ENCODE results near the gene RCAN2. TPM values are rescaled to one million over a fixed set of nuclear protein-coding genes. Genes with fewer than 3 reads are reported as not detected.

Gene RCAN2
- total RNA-seq, 1 donor from 2014 or later: 11.7 TPM

DNA sequence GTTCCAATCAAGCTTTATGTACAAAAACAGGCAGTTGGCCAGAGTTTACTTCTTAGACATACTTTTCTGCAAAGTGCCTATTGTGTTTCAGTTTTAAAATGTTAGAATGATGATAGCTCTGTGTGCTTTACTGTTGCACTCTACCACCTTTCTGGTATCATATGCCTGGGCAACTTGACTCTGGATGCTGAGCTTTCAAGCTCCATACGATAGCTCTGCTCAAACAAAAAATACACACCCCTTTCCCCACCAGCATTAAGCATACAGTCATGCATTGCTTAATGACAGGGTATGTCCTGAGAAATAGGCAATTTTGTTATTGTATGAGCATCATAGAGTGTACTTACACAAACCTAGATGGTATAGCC, 123.1 kb downstream of the RCAN2 start:
- H3K4me1 ChIP-seq: no peaks in the 10 kb centered on the region
- ATAC-seq (no peak), DNase-seq (no peak)
- TF ChIP-seq, protein P1, sequence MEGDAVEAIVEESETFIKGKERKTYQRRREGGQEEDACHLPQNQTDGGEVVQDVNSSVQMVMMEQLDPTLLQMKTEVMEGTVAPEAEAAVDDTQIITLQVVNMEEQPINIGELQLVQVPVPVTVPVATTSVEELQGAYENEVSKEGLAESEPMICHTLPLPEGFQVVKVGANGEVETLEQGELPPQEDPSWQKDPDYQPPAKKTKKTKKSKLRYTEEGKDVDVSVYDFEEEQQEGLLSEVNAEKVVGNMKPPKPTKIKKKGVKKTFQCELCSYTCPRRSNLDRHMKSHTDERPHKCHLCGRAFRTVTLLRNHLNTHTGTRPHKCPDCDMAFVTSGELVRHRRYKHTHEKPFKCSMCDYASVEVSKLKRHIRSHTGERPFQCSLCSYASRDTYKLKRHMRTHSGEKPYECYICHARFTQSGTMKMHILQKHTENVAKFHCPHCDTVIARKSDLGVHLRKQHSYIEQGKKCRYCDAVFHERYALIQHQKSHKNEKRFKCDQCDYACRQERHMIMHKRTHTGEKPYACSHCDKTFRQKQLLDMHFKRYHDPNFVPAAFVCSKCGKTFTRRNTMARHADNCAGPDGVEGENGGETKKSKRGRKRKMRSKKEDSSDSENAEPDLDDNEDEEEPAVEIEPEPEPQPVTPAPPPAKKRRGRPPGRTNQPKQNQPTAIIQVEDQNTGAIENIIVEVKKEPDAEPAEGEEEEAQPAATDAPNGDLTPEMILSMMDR (IDR thresholded peaks at IDR 0.05): no peak
- H3K27me3 ChIP-seq: no peaks in the 10 kb centered on the region
- no peak overlapping the region for H3K4me3 ChIP-seq
- H3K27ac ChIP-seq: no peak overlapping the region
- intact Hi-C loops (cut with DNase I): no loop called here
- H3K36me3 ChIP-seq: no peaks in the 10 kb centered on the region
- no peaks in the 10 kb centered on the region for H3K9me3 ChIP-seq

DNA sequence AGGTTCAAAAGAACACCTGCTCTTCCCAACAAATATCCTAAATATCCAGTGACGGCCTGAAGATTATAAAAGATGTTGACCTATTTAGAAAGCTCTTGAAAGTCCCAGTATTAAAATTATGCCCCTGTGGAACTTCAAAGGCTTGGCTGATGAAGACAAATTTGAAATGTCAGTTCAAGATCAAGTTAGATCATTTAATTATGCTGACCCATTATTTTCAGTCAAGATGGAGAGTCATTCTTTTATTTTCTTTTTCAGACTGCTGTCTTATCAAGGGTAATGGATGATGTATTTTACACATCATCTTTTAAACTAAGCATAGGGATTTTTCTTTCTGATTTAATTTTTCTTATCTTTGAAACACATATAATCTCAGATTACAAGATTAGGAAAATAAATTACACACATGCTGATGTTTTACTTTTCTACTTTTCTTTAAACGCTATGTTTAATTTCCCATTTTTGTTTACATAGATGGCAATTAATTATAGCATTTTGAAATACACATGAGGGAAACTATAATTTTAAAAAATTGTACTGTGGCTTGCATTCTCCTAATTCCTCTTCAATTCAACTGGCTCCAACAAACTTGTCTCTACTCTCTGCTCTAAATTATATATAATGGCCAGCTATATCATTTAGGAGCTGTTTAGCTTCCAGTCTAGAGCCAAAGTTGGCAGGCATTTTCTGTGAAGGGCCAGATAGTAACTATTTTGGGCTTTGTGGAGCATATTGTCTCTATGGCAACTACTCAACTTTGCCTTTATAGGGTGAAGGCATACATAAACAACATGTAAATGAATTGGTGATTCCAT, 123.7 kb downstream of the RCAN2 start:
- Histone ChIP-seq H3K27me3 (no peaks in the 10 kb centered on the region), H3K27ac (no peak overlapping the region), H3K4me3 (no peak overlapping the region), H3K36me3 (no peaks in the 10 kb centered on the region), H3K9me3 (no peaks in the 10 kb centered on the region), H3K4me1 (no peaks in the 10 kb centered on the region)
- TF ChIP-seq, protein P1 (IDR thresholded peaks at IDR 0.05): no peak
- intact Hi-C loops (cut with DNase I): no loop called here
- DNase-seq: no peak
- ATAC-seq: no peak

DNA sequence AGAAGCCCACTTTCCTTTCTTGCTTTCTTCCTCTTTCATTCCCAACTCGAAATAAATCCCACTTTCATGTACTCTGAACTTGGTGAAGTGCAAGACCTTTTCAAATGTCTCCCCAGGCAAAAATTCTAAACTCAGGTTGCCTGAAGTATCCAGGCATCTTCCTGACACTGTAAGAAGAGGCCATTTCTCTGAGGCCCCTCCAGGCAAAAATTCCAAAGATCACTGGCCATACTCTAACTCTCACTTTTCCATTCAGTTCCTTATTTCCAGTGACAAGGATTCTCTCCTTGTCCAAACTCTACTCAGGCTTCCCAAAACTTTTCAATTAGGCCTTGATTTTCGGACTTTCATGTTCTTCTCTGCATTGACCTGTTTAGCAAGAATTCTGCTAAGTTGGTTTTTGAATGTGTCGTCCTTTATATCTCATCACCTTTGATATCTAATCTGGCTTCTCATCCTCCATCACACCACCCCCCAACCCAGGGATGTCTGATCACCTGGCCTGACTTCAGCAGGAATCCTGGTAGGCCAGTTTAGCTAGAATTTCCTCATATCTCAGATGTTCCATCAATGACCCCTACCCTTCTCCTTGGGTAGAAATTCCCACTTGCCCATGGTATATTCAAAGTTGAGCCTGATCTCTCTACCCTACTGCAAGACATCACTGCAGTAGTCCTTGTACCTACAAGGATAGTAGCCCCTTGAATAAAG, 124.9 kb downstream of the RCAN2 start:
- no peak overlapping the region for H3K27ac ChIP-seq
- H3K27me3 ChIP-seq: no peaks in the 10 kb centered on the region
- H3K4me1 ChIP-seq: no peaks in the 10 kb centered on the region
- TF ChIP-seq, protein P1 (IDR thresholded peaks at IDR 0.05): no peak
- no peak for DNase-seq
- no peaks in the 10 kb centered on the region for H3K9me3 ChIP-seq
- no peak overlapping the region for H3K4me3 ChIP-seq
- H3K36me3 ChIP-seq: no peaks in the 10 kb centered on the region
- intact Hi-C loops (cut with DNase I): no loop called here
- ATAC-seq: no peak

DNA sequence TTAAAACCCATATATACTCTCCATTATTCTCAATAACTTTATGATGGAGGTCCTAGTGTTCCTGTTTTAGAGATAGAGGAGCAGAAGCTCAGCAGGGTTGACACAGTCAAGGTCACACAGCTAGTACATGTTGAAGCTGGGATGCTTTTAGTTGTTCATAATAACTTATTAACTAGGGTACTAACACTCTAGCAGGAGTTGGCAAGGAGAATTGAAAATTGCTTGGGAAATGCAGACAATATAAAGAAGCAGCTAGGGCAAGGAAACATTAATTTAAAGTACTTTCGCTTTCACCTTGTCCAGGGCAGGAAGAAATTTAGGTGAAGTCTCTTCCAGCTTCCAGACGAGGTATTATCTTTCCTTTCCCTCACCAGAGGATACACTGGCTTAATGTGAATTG, 133.7 kb downstream of the RCAN2 start:
- no peak for DNase-seq

DNA sequence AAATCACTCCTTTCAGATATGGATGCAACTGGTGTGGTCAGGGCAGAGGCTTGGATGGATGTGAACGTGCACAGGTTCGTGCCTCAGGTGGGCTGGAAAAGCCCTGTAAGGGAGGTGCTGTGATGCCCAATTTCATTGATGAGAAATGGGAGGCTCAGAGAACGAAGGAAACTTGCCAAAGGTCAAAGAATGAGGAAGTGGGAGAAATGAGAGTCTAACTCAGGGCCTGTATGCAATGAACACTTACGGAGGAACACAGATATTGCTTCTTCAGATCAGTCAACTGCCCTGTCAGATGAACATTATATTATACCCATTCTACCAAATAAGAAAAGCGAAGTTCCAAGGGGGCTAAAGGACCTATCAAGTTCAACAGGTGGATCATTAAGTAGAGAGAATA, 134.7 kb downstream of the RCAN2 start:
- H3K4me1 ChIP-seq: peaks cover 5% of the 10 kb centered on the region
- no peak overlapping the region for H3K27ac ChIP-seq
- no peaks in the 10 kb centered on the region for H3K9me3 ChIP-seq
- TF ChIP-seq, protein P1 (IDR thresholded peaks at IDR 0.05): no peak
- no peaks in the 10 kb centered on the region for H3K27me3 ChIP-seq
- H3K36me3 ChIP-seq: no peaks in the 10 kb centered on the region
- no peak for DNase-seq
- peak; percentile 27 for ATAC-seq
- intact Hi-C loops (cut with DNase I): no loop called here
- H3K4me3 ChIP-seq: no peak overlapping the region

More for the DNA sequence above, 133.7 kb downstream of the RCAN2 start:
- Histone ChIP-seq H3K27me3 (no peaks in the 10 kb centered on the region), H3K9me3 (no peaks in the 10 kb centered on the region), H3K4me3 (no peak overlapping the region), H3K27ac (no peak overlapping the region), H3K4me1 (peaks cover 5% of the 10 kb centered on the region), H3K36me3 (no peaks in the 10 kb centered on the region)
- intact Hi-C loops (cut with DNase I): no loop called here
- no peak for ATAC-seq
- TF ChIP-seq, protein P1 (IDR thresholded peaks at IDR 0.05): no peak

Data from upper lobe of right lung (tissue), 1 donor.